ENCODE measurements around the gene SMIM17. TPM values are rescaled to one million over a fixed set of nuclear protein-coding genes. Genes with fewer than 3 reads are reported as not detected.

Gene SMIM17
- total and polyA plus RNA-seq, 2 of the 13 experiments (the other 11 are each of a cell fraction or from before 2014, with no cell fraction given): 0.21 to 0.53 TPM

- TF ChIP-seq ZNF276 (CRISPR knock-in tag; IDR thresholded peaks at IDR 0.05; ENCODE audit: low read depth) (peak; percentile 99), CCDC6 (CRISPR knock-in tag; IDR thresholded peaks at IDR 0.05) (peak; percentile 99), HDAC2 (CRISPR knock-in tag; IDR thresholded peaks at IDR 0.05) (peak; percentile 100), NPAS2 (CRISPR knock-in tag; IDR thresholded peaks at IDR 0.05; ENCODE audit: borderline replicate concordance) (peak; percentile 69; the same call in 1 of the 2 replicates), ZNF430 (CRISPR knock-in tag; IDR thresholded peaks at IDR 0.05) (peak; percentile 100), ZNF792 (CRISPR knock-in tag; IDR thresholded peaks at IDR 0.05) (peak; percentile 100), SRSF9 (IDR thresholded peaks at IDR 0.05; ENCODE audit: borderline replicate concordance, insufficient read depth, low read depth, low read length, poor library complexity, severe bottlenecking) (no peak), ARNTL (CRISPR knock-in tag; IDR thresholded peaks at IDR 0.05) (peak; percentile 97), NR2F6 (IDR thresholded peaks at IDR 0.05) (no peak), NR2F6 (CRISPR knock-in tag; IDR thresholded peaks at IDR 0.05) (peak; percentile 85), POLR2AphosphoS5 (IDR thresholded peaks at IDR 0.05; ENCODE audit: low read depth, low read length) (no peak), ZSCAN5A (CRISPR knock-in tag; IDR thresholded peaks at IDR 0.05; ENCODE audit: borderline replicate concordance) (peak; percentile 93), ZNF776 (CRISPR knock-in tag; IDR thresholded peaks at IDR 0.05) (peak; percentile 99), THYN1 (CRISPR knock-in tag; IDR thresholded peaks at IDR 0.05; ENCODE audit: borderline replicate concordance, low read depth) (peak; percentile 81; the same call in 1 of the 2 replicates), MEIS1 (CRISPR knock-in tag; IDR thresholded peaks at IDR 0.05; ENCODE audit: borderline replicate concordance) (peak; percentile 98), ZNF816 (CRISPR knock-in tag; IDR thresholded peaks at IDR 0.05; ENCODE audit: borderline replicate concordance) (peak; percentile 100), ZSCAN12 (CRISPR knock-in tag; IDR thresholded peaks at IDR 0.05) (peak; percentile 100), ZBTB4 (CRISPR knock-in tag; IDR thresholded peaks at IDR 0.05; ENCODE audit: borderline replicate concordance) (peak; percentile 94; the same call in 1 of the 2 replicates), ZKSCAN5 (CRISPR knock-in tag; IDR thresholded peaks at IDR 0.05) (peak; percentile 94), HOXA5 (CRISPR knock-in tag; IDR thresholded peaks at IDR 0.05) (peak; percentile 100), KLF15 (CRISPR knock-in tag; IDR thresholded peaks at IDR 0.05; ENCODE audit: borderline replicate concordance) (peak; percentile 100), POLR2A (IDR thresholded peaks at IDR 0.05; ENCODE audit: insufficient read depth in 1 of 2, low read depth in 2 of 2, low read length in 2 of 2) (no peak), ZNF850 (CRISPR knock-in tag; conservative IDR thresholded peaks at IDR 0.05) (peak; percentile 97)
These were observed 4.9 kb upstream of the SMIM17 start (continued) for GRCh38 chr19:56637976-56638555.

Data from HepG2 (cell line).